HAP-1 (cell line): Measurements from ENCODE around the gene SMARCD3.

ENCODE experiments used
- DNase-seq, 2 experiments: peaks; one replicate each; pipeline ENCODE4 v3.0.0-alpha.2; 2016 to 2020; ENCODE audit warnings: low spot score in 2 of 2
- H3K27me3 ChIP-seq: fragments of 250-450 bp; sonication (Bioruptor Pico); 2 replicates; pipeline ENCODE4 v1.5.1; 2020; ENCODE audit warnings: low read depth, mild to moderate bottlenecking, moderate library complexity
- H3K36me3 ChIP-seq: fragments of 250-450 bp; sonication (Bioruptor Pico); replicated peaks from 2 replicates; pipeline ENCODE4 v1.5.1; 2020; ENCODE audit warnings: mild to moderate bottlenecking
- H3K4me1 ChIP-seq: fragments of 250-450 bp; sonication (Bioruptor Pico); 2 replicates; pipeline ENCODE4 v1.5.1; 2020; ENCODE audit warnings: mild to moderate bottlenecking
- H3K4me3 ChIP-seq: fragments of 250-450 bp; sonication (Bioruptor Pico); 2 replicates; pipeline ENCODE4 v1.5.1; 2020; ENCODE audit warnings: mild to moderate bottlenecking, moderate library complexity
- H3K9me3 ChIP-seq: fragments of 250-450 bp; sonication (Bioruptor Pico); 2 replicates; pipeline ENCODE4 v1.5.1; 2020; ENCODE audit warnings: mild to moderate bottlenecking, moderate library complexity
- in situ Hi-C: fragments of 300-500 bp; cut with MboI; formaldehyde crosslinking; loops from 3 replicates; pipeline ENCODE4 v1.14.3; 2020; ENCODE audit warnings: low sequenced_read_pairs, inconsistent platforms, mixed read lengths

SMARCD3 gene

DNA sequence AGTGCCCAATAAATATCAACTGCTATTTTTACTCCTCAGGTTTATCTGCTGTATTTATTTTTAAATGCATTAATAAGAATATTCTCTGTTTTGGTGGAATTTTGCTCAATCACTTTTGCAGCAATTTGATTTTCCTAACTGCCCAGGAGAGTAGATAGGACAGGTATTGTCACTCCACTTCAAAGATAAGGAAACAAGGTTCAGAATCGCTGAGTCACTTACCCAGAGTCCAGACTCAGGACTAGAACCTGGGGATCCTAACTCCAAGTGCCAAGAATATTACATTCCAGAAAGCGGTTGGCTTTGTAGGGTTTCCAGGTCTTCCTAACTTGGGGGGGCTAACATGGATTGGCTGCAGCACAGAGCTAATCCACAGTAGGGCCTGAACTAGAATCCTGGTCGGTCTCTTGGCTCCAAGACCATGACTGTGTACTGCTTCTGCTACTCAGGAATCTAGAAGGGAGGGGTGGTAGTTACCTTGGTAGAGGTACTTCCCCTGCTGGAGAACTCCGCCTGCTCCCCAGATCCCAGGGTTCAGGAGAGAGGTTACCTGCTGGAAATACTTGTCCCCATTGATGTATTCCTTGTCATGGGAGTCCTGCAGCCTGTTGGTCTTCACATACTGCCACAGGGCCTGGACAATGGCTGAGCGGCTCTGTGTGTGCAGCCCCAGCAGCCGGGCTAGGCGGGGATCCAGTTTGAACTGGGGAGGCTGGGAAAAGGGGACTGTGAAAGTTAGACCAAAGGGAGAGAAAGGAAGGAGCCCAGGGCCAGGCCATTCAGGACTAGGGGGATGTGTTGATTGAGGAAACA is 7.3 kb downstream of the SMARCD3 start:
- no peaks in the 10 kb centered on the region for H3K27me3 ChIP-seq
- in situ Hi-C loops = no loop called here

DNA sequence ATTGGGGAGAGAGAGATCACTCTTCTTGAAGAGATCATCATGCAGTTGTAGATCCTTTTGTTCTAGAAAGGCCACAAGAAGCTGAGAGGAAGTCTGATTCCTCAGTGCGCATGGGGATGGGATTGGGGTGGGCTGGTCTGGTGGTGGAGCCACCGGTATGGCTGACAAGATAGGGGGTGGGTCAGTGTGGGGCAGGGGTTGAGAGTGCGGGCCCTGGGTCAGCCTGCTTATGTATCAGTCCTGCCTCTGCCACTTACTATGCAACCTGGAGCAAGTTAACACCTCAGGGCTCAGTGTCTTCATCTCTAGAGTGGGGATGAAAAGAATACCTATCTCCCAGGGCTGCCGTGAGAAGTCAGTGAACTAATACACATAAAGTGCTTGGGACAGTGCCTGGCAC is 8.0 kb downstream of the SMARCD3 start:
- Histone ChIP-seq H3K36me3 (peaks cover 56% of the 10 kb centered on the region), H3K27me3 (no peaks in the 10 kb centered on the region), H3K4me1 (peaks cover 16% of the 10 kb centered on the region), H3K9me3 (no peaks in the 10 kb centered on the region), H3K4me3 (no peak overlapping the region)
- in situ Hi-C loops = no loop called here
- DNase-seq = no peak

More for the DNA sequence above, 7.3 kb downstream of the SMARCD3 start:
- no peak overlapping the region for H3K4me3 ChIP-seq
- H3K9me3 ChIP-seq = no peaks in the 10 kb centered on the region
- peaks cover 16% of the 10 kb centered on the region for H3K4me1 ChIP-seq
- DNase-seq = no peak
- peaks cover 50% of the 10 kb centered on the region for H3K36me3 ChIP-seq

DNA sequence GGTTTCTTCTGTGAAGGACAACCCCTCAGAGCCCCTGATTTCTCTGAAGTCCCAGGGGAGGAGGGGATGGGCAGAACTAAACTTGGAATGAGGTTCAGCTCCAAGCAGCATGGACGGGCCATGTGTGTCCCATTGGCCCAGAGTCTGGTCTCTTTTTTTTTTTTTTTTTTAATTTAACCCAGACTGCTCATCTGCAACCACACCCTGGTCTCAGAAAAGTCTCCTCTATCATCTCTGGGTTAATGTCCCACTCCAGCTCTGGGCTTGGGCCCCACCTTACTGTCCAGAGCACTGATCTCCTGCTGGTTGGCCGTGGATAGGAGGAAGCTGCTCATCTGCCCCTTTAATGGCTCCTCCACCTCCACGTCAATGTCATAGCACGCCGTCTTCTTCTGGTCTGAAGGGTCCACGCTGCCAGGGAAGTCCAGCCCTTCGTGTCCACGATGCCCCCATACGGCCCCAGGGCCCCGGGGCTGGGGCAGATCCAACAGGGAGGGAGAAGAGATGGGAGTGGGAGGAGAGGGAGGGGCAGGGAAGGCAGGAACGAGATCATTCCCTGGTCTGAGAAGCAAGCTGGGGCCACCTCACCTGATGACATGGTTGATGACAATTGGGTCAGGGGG is 8.5 kb downstream of the SMARCD3 start:
- no peak for DNase-seq
- in situ Hi-C loops = no loop called here
- H3K9me3 ChIP-seq = no peaks in the 10 kb centered on the region
- H3K4me3 ChIP-seq = no peak overlapping the region
- peaks cover 62% of the 10 kb centered on the region for H3K36me3 ChIP-seq
- H3K27me3 ChIP-seq = no peaks in the 10 kb centered on the region
- H3K4me1 ChIP-seq = peaks cover 12% of the 10 kb centered on the region

DNA sequence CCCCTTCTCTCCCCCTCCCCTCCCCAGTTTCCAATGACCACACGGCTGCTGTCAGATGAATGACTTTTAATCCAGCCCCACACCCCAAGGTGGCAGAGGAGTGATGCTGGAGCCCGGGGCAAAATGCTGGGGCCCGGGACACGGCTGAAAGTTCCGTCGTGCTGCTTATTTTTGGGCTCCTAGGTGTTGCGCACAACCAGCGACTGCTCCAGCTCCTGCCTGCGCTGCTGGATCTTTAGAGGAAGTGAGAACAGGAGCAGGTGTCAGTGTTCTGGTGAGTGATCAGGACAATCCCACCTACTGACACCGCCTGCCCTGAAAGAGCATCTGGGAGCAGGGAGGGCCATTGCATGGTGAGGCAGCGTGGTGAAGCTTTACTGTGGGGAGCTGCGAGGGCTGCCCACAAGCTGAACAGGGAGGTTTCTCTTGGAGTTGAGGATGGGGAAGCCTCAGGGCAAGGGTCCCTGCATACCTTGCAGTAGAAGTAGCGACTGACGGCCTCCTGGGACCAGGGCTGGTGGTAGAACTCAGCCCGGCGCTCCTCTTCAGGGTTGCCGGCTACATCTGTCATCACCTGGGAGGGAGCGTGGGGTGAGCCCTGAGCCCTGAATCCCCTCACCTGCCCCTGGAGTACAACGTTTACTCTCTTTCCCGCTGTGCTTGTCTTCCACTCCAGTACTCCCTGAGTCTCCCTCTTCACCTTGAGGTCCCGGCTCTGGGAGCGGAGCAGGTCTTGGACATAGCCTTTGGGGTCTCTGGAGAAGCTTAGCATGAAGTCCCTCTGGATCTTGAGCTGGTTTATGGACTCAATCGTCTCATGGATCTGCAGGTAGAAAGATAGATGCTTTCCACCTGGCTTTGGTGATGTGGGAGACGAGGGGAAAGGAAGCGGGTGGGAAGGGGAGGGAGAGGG is 9.3 kb downstream of the SMARCD3 start:
- DNase-seq = no peak
- Histone ChIP-seq H3K4me3 (no peak overlapping the region), H3K36me3 (peaks cover 70% of the 10 kb centered on the region), H3K4me1 (0 out of 2 replicates have a peak, but pooled peaks cover 6% of the 10 kb centered on the region), H3K27me3 (no peaks in the 10 kb centered on the region), H3K9me3 (no peaks in the 10 kb centered on the region)
- in situ Hi-C loops = no loop called here

DNA sequence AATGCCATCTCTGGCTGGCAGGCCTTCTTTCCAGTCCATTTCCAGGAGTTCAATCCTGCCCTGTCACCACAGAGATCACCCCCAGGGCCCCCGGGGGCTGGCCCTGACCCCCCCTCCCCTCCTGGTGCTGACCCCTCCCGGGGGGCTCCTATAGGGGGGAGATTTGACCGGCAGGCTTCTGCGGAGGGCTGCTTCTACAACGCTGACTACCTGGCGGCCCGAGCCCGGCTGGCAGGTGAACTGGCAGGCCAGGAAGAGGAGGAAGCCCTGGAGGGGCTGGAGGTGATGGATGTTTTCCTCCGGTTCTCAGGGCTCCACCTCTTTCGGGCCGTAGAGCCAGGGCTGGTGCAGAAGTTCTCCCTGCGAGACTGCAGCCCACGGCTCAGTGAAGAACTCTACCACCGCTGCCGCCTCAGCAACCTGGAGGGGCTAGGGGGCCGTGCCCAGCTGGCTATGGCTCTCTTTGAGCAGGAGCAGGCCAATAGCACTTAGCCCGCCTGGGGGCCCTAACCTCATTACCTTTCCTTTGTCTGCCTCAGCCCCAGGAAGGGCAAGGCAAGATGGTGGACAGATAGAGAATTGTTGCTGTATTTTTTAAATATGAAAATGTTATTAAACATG is 10.2 kb downstream of the SMARCD3 start:
- peaks cover 73% of the 10 kb centered on the region for H3K36me3 ChIP-seq
- no peak overlapping the region for H3K4me3 ChIP-seq
- in situ Hi-C loops = no loop called here
- H3K4me1 ChIP-seq = peaks cover 5% of the 10 kb centered on the region
- no peaks in the 10 kb centered on the region for H3K27me3 ChIP-seq
- no peaks in the 10 kb centered on the region for H3K9me3 ChIP-seq
- no peak for DNase-seq

DNA sequence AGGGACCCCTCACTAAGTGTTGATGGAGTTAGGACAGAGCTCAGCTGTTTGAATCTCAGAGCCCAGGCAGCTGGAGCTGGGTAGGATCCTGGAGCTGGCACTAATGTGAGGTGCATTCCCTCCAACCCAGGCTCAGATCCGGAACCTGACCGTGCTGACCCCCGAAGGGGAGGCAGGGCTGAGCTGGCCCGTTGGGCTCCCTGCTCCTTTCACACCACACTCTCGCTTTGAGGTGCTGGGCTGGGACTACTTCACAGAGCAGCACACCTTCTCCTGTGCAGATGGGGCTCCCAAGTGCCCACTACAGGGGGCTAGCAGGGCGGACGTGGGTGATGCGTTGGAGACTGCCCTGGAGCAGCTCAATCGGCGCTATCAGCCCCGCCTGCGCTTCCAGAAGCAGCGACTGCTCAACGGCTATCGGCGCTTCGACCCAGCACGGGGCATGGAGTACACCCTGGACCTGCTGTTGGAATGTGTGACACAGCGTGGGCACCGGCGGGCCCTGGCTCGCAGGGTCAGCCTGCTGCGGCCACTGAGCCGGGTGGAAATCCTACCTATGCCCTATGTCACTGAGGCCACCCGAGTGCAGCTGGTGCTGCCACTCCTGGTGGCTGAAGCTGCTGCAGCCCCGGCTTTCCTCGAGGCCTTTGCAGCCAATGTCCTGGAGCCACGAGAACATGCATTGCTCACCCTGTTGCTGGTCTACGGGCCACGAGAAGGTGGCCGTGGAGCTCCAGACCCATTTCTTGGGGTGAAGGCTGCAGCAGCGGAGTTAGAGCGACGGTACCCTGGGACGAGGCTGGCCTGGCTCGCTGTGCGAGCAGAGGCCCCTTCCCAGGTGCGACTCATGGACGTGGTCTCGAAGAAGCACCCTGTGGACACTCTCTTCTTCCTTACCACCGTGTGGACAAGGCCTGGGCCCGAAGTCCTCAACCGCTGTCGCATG is 11.0 kb downstream of the SMARCD3 start:
- H3K36me3 ChIP-seq = peaks cover 77% of the 10 kb centered on the region
- no peaks in the 10 kb centered on the region for H3K9me3 ChIP-seq
- no peaks in the 10 kb centered on the region for H3K27me3 ChIP-seq
- no peak for DNase-seq
- in situ Hi-C loops = no loop called here
- no peak overlapping the region for H3K4me3 ChIP-seq
- H3K4me1 ChIP-seq = peaks cover 5% of the 10 kb centered on the region

DNA sequence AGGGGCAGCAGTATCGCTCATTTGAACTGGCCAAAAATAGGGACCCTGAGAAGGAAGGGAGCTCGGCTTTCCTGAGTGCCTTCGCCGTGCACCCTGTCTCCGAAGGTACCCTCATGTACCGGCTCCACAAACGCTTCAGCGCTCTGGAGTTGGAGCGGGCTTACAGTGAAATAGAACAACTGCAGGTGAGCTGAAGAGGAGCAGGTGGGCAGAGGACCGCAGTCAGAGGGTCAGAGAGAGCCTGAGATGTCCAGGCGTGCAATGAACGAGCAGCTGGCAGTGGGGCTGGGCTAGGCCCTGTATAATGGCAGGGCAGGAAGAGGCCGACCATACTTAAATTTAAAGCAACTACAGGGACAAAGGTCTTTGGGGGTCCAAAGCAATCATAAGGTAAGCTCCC is 12.1 kb downstream of the SMARCD3 start:
- H3K27me3 ChIP-seq = no peaks in the 10 kb centered on the region
- in situ Hi-C loops = no loop called here
- peaks cover 72% of the 10 kb centered on the region for H3K36me3 ChIP-seq
- no peak overlapping the region for H3K4me3 ChIP-seq
- no peak for DNase-seq
- H3K9me3 ChIP-seq = no peaks in the 10 kb centered on the region
- H3K4me1 ChIP-seq = peaks cover 9% of the 10 kb centered on the region

DNA sequence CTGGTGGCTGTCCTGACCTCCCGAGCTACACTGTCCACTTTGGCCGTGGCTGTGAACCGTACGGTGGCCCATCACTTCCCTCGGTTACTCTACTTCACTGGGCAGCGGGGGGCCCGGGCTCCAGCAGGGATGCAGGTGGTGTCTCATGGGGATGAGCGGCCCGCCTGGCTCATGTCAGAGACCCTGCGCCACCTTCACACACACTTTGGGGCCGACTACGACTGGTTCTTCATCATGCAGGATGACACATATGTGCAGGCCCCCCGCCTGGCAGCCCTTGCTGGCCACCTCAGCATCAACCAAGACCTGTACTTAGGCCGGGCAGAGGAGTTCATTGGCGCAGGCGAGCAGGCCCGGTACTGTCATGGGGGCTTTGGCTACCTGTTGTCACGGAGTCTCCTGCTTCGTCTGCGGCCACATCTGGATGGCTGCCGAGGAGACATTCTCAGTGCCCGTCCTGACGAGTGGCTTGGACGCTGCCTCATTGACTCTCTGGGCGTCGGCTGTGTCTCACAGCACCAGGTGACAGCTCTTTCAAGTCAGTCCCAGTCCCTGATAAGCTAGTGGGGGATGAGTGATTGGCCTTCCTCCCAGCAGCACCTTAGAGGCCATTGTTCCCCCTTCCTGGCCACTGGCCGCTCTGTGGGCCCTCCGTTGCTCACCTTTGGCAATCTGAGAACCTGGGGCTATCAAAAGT is 13.3 kb downstream of the SMARCD3 start:
- Histone ChIP-seq H3K27me3 (no peaks in the 10 kb centered on the region), H3K9me3 (no peaks in the 10 kb centered on the region), H3K4me3 (no peak overlapping the region), H3K36me3 (peaks cover 63% of the 10 kb centered on the region), H3K4me1 (peaks cover 14% of the 10 kb centered on the region)
- in situ Hi-C loops = no loop called here
- no peak for DNase-seq

DNA sequence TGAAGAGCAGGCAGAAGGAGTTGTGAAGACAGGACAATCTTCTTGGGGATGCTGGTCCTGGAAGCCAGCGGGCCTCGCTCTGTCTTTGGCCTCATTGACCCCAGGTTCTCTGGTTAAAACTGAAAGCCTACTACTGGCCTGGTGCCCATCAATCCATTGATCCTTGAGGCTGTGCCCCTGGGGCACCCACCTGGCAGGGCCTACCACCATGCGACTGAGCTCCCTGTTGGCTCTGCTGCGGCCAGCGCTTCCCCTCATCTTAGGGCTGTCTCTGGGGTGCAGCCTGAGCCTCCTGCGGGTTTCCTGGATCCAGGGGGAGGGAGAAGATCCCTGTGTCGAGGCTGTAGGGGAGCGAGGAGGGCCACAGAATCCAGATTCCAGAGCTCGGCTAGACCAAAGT is 14.7 kb downstream of the SMARCD3 start:
- Histone ChIP-seq H3K36me3 (peaks cover 53% of the 10 kb centered on the region), H3K27me3 (no peaks in the 10 kb centered on the region), H3K4me3 (peak overlapping the region; percentile 89), H3K9me3 (no peaks in the 10 kb centered on the region), H3K4me1 (peaks cover 14% of the 10 kb centered on the region)
- DNase-seq = no peak
- in situ Hi-C loops = no loop called here

DNA sequence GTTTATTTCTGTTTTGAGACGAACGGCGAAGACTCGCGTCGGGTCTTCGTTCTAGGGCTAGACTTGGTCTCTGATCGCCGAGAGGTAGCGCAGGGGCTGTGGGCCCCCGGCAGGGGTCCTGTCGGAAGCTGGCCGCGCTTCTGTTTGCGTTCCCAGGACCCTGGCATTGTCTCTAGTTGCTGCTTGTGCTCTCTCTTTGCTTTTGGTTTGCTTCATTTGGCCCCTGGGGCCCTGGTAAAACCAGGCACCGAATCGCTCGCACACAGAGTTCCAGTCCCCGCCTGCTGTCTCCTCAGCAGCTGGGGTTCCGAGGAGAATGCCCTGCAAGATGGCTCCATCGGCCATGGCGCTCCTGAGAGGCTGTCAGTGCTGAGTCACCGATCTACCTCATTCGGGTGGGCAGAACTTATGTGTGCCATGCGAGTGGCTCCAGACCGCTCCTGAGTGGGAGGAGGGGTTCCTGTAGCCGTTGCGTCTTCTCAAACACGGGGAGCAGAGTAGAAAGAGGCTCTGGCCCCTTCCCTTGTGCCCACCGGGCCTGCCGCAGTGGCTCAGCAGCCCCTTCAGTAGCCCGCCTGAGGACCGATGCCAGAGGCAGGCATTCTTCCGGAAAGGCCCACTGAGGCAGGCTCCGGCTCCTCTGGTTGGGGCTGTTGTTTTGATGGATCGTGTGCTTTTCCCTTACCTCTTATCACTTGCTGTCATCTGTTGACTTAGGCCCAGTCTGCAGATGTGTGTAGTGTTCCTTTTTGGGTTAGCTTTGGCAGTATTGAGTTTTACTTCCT is 15.4 kb downstream of the SMARCD3 start:
- in situ Hi-C loops = no loop called here

DNA sequence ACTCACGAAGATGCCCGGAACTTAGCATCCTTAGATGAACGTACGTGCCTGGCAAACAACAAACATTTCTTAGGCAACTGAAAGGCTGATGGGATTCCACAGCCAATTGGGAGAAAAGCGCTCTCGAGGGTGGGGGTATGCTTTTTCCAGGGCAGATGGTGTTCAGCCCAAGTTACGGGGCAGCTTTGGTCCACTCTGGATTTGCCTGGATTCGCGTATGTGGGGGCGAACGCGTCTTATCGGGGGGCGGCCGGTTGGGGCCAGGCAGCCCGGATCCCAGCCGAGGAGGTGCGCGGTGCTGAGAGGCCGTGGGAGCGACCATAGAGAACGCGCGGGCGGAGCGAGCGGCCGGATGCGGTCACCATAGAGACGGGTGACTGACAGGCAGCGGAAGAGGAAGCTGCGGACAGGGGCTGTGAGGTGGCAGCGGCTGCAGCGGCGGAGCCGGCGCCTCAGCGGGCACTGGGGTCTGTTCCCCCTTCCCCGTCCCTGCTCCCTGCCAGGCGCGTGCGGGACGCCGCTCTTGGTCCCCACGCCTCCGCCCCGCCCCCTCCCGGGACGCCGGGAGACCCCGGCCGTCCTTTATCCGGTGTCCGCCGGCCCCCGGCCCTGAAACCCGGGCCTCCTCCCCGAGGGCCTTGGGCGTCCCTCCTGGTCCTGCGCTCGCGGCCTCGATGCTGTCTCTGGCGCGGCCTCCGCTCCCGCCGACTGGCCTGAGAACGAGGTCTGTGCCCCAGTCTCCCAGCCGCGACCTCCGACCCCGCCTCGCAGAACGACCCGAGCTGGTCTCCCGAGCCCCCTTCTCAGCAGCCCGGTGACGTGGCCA is 16.2 kb downstream of the SMARCD3 start, which contains the start of gene CHPF2:
TSS of gene CHPF2 (plus strand) at position 393 of the 826 bp plus-strand sequence. CDS start 1,529 bp downstream, outside the sequence.
- DNase-seq = peak; percentile 79 to 93
- Histone ChIP-seq H3K9me3 (no peaks in the 10 kb centered on the region), H3K4me3 (peak within 1 kb of the TSS; percentile 89), H3K27me3 (no peaks in the 10 kb centered on the region), H3K4me1 (peaks cover 20% of the 10 kb centered on the region), H3K36me3 (peaks cover 39% of the 10 kb centered on the region)
- in situ Hi-C loops = no loop called here

More for the DNA sequence above, 15.4 kb downstream of the SMARCD3 start:
- Histone ChIP-seq H3K4me3 (peak overlapping the region; percentile 89), H3K4me1 (peaks cover 17% of the 10 kb centered on the region), H3K9me3 (no peaks in the 10 kb centered on the region), H3K27me3 (no peaks in the 10 kb centered on the region), H3K36me3 (peaks cover 47% of the 10 kb centered on the region)
- DNase-seq = peak in 1 of 2 experiments; percentile 44
